HL-60 (cell line): ENCODE data around the gene NKAIN4.

Experiments
- CTCF ChIP-seq: IDR thresholded peaks from one replicate; pipeline ENCODE4 v1.5.1; 2011; ENCODE audit warnings: low read length, control low read depth, inconsistent platforms; ENCODE audit not compliant: insufficient read depth
- POLR2AphosphoS5 ChIP-seq: IDR thresholded peaks from 2 replicates; pipeline ENCODE4 v1.6.1; 2012; ENCODE audit warnings: low read depth

- TF ChIP-seq POLR2AphosphoS5, result no peak
- no peak for TF ChIP-seq CTCF
Observed at GRCh38 chr20:63258781-63259180, 4.5 kb upstream of the NKAIN4 start.
